Neuronal stem cell (in vitro differentiated cells): Measurements from ENCODE around the gene ITPK1.
A peak's percentile ranks its signal among the peaks of the same experiment; 100 is the strongest.

Source experiments
- DNase-seq: peaks from one replicate; pipeline ENCODE4 v3.0.0-alpha.2; 2013; ENCODE audit warnings: low spot score
- H2AFZ ChIP-seq: one replicate; pipeline ENCODE4 v1.6.1; 2013; ENCODE audit warnings: mild to moderate bottlenecking, low read length, inconsistent platforms
- H2AK5ac ChIP-seq: 2 replicates; pipeline ENCODE4 v1.6.1; 2013; ENCODE audit warnings: low read depth, mild to moderate bottlenecking, inconsistent platforms, low read length, moderate library complexity, mixed read lengths
- H2BK120ac ChIP-seq: 2 replicates; pipeline ENCODE4 v1.6.1; 2013; ENCODE audit warnings: low read depth, mild to moderate bottlenecking, inconsistent platforms, low read length, moderate library complexity, mixed read lengths
- H2BK12ac ChIP-seq: one replicate; pipeline ENCODE4 v1.6.1; 2013; ENCODE audit warnings: low read length, inconsistent platforms
- H2BK15ac ChIP-seq: 2 replicates; pipeline ENCODE4 v1.6.1; 2013; ENCODE audit warnings: mild to moderate bottlenecking, low read length, inconsistent platforms, mixed read lengths
- H2BK5ac ChIP-seq: one replicate; pipeline ENCODE4 v1.6.1; 2013; ENCODE audit warnings: inconsistent platforms, mild to moderate bottlenecking, low read length, moderate library complexity
- H3K14ac ChIP-seq: one replicate; pipeline ENCODE4 v1.6.1; 2013; ENCODE audit warnings: low read length, inconsistent platforms
- H3K18ac ChIP-seq: 2 replicates; pipeline ENCODE4 v1.6.1; 2013; ENCODE audit warnings: low read length, inconsistent platforms
- H3K23ac ChIP-seq: 2 replicates; pipeline ENCODE4 v1.6.1; 2013; ENCODE audit warnings: low read depth, mild to moderate bottlenecking, mixed read lengths, low read length, inconsistent platforms; ENCODE audit not compliant: poor library complexity
- H3K27ac ChIP-seq: replicated peaks from 3 replicates; pipeline ENCODE4 v1.5.1; 2013; ENCODE audit warnings: low read length, inconsistent platforms
- H3K27me3 ChIP-seq, 3 experiments: 2 replicates each; pipeline ENCODE4 v1.6.1; 2013; ENCODE audit warnings: low read length in 3 of 3, mild to moderate bottlenecking in 2 of 3, inconsistent platforms in 1 of 3, low read depth in 1 of 3, mixed read lengths in 1 of 3, moderate library complexity in 1 of 3; ENCODE audit not compliant: control insufficient read depth in 3 of 3, insufficient read depth in 3 of 3
- H3K36me3 ChIP-seq, 2 donors: replicated peaks in 1 of 2; 2 replicates each; pipeline ENCODE4 v1.6.1; 2013; ENCODE audit warnings: low read length in 2 of 2; ENCODE audit not compliant: control insufficient read depth in 2 of 2, insufficient read depth in 2 of 2
- H3K4ac ChIP-seq: 2 replicates; pipeline ENCODE4 v1.6.1; 2013; ENCODE audit warnings: inconsistent platforms, mild to moderate bottlenecking, low read length, moderate library complexity
- H3K4me1 ChIP-seq, 2 donors: 1 replicate in 1 of 2; 2 replicates in 1 of 2; pipeline ENCODE4 v1.6.1; 2013; ENCODE audit warnings: low read length in 2 of 2, low read depth in 1 of 2; ENCODE audit not compliant: control insufficient read depth in 2 of 2, insufficient read depth in 1 of 2
- H3K4me2 ChIP-seq: one replicate; pipeline ENCODE4 v1.6.1; 2013; ENCODE audit warnings: mild to moderate bottlenecking, low read length, inconsistent platforms; ENCODE audit not compliant: insufficient read depth, poor library complexity, severe bottlenecking
- H3K4me3 ChIP-seq, 2 donors: 2 replicates each; pipeline ENCODE4 v1.5.1; 2013; ENCODE audit warnings: low read length in 2 of 2, mild to moderate bottlenecking in 2 of 2, inconsistent platforms in 1 of 2, moderate library complexity in 1 of 2
- H3K79me1 ChIP-seq: one replicate; pipeline ENCODE4 v1.6.1; 2013; ENCODE audit warnings: low read depth, mild to moderate bottlenecking, inconsistent platforms, low read length, moderate library complexity
- H3K9ac ChIP-seq: one replicate; pipeline ENCODE4 v1.6.1; 2013; ENCODE audit warnings: mild to moderate bottlenecking, low read depth, low read length, inconsistent platforms; ENCODE audit not compliant: poor library complexity
- H3K9me3 ChIP-seq, 2 donors: replicated peaks in 1 of 2; 2 replicates each; pipeline versions ENCODE3 to v1.6.1; 2013; ENCODE audit warnings: low read length in 2 of 2, mild to moderate bottlenecking in 2 of 2, inconsistent platforms in 1 of 2, low read depth in 1 of 2, mixed read lengths in 1 of 2, moderate library complexity in 1 of 2; ENCODE audit not compliant: control insufficient read depth in 2 of 2, insufficient read depth in 1 of 2
- H4K8ac ChIP-seq: one replicate; pipeline ENCODE4 v1.6.1; 2013; ENCODE audit warnings: low read depth, mild to moderate bottlenecking, inconsistent platforms, low read length, moderate library complexity
- H4K91ac ChIP-seq: one replicate; pipeline ENCODE4 v1.6.1; 2013; ENCODE audit warnings: low read length, low read depth, mild to moderate bottlenecking, inconsistent platforms; ENCODE audit not compliant: poor library complexity
- WGBS, 2 donors: extraction: QIAGEN DNeasy Blood & Tissue Kit; methylation state at CpG; one replicate each; pipeline ENCODE4 v1.1.7; 2013; ENCODE audit warnings: missing lambda C conversion rate in 2 of 2, mixed read lengths in 1 of 2; ENCODE audit not compliant: insufficient read length in 2 of 2, insufficient replicate concordance in 1 of 2; ENCODE audit errors: extremely low coverage in 2 of 2; 5-methylcytosine and 5-hydroxymethylcytosine counted together

The ITPK1 gene

GRCh38 chr14:93120517-93120916 is 4.8 kb upstream of the ITPK1 start:
- Histone ChIP-seq H4K8ac (no peak overlapping the region), H3K4me2 (no peak overlapping the region), H3K9me3 (no peaks in the 10 kb centered on the region), H3K27ac (no peak overlapping the region), H3K4me3 (no peak overlapping the region), H2AK5ac (no peak overlapping the region), H3K4ac (no peak overlapping the region), H2BK12ac (no peak overlapping the region), H3K18ac (no peak overlapping the region), H3K4me1 (peaks cover 0 to 3% of the 10 kb centered on the region in 2 donors), H4K91ac (no peak overlapping the region), H3K23ac (no peak overlapping the region), H2BK5ac (no peak overlapping the region), H3K27me3 (peaks cover 0 to 4% (median 0%) of the 10 kb centered on the region in 3 experiments), H3K79me1 (no peaks in the 10 kb centered on the region), H3K14ac (no peak overlapping the region), H2AFZ (no peak overlapping the region), H3K36me3 (no peaks in the 10 kb centered on the region), H3K9ac (no peak overlapping the region), H2BK15ac (no peak overlapping the region), H2BK120ac (no peak overlapping the region)
- no CpG with 5 or more reads among the region's 4 CpGs for WGBS, 2 donors
- DNase-seq, result no peak

DNA sequence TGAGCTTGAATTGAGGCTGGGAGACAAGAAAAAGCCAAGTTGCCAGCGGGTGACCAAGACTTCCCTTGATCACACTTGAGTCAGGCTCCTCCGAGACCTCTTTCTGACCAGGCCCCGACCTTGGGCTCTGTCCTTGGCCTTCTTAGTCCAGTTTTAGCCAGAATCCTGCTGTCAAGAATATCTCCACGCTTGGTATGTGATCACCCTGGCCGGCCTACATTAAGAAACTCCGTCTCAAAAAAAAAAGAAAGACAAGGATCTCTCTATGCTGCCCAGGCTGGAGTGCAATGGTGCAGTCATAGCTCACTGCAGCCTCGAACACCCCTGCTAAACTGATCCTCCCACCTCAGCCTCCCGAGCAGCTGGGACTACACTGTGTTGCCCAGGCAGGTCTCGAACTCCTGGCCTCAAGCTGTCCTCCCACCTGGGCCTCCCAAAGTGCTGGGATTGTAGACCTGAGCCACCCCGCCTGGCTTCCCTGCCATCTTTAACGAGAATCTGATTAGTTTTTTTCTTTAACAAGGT is 1.0 kb upstream of the ITPK1 start:
- H3K27me3 ChIP-seq, result peaks cover 0 to 14% (median 4%) of the 10 kb centered on the region in 3 experiments
- H2BK12ac ChIP-seq, result no peak overlapping the region
- peak overlapping the region; percentile 95 for H3K18ac ChIP-seq
- H4K91ac ChIP-seq, result no peak overlapping the region
- H3K27ac ChIP-seq, result no peak overlapping the region
- H3K4me2 ChIP-seq, result peak overlapping the region; percentile 67
- no peak overlapping the region for H3K14ac ChIP-seq
- H3K36me3 ChIP-seq, result no peaks in the 10 kb centered on the region
- peaks cover 15 to 17% of the 10 kb centered on the region in 2 donors for H3K4me1 ChIP-seq
- no peaks in the 10 kb centered on the region for H3K79me1 ChIP-seq
- H4K8ac ChIP-seq, result no peak overlapping the region
- no peak overlapping the region for H3K4ac ChIP-seq
- H3K9me3 ChIP-seq, result no peaks in the 10 kb centered on the region
- no peak overlapping the region for H3K9ac ChIP-seq
- peak overlapping the region; percentile 88 for H2BK5ac ChIP-seq
- WGBS, 2 donors, result no CpG with 5 or more reads among the region's 11 CpGs
- H2BK120ac ChIP-seq, result no peak overlapping the region
- peak overlapping the region; percentile 71 to 86 for H3K4me3 ChIP-seq
- H2AFZ ChIP-seq, result peak overlapping the region; percentile 100
- H2AK5ac ChIP-seq, result no peak overlapping the region
- no peak overlapping the region for H2BK15ac ChIP-seq
- no peak overlapping the region for H3K23ac ChIP-seq
- DNase-seq, result no peak

DNA sequence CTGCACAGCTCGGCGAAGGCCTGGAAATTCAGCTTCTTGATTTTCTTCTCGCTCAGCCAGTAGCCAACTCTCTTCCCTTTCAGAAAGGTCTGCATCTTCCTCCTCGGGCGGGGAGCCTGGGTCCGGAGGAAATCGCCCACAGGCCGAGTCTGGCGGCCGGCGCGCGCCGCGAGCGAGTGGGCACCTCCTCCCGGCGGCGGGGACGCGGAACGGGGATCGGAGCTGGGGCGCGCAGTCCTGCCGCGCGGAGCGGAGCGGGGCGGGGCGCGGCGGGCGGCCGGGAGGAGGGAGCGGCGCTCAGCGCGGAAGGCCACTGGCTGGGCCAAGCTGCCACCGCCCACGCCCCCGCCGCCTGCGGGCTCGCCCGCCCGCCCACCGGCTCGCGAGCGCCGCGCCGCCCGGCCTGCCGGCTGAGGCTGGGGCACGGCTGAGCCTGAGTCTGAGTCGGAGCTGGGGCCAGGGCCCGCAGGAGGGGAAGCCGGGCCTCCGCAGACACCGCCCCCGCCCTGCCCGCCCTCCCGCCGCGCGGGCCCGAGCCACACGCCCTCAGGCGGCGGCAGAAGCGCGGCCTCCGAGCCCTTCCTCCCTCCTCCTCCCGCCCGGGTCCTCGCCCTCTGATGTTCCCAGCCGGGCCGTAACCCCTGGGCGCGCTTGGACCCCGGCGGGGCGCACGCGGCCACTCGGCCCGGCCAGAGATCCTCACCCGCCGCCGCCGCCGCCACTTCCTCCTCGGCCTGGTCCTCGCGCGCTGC is 480 bp downstream of the ITPK1 start:
- WGBS, 2 donors, result no CpG with 5 or more reads among the region's 99 CpGs
- H2BK12ac ChIP-seq, result no peak overlapping the region
- peak overlapping the region; percentile 94 for H3K4me2 ChIP-seq
- H2BK120ac ChIP-seq, result no peak overlapping the region
- peaks cover 15 to 17% of the 10 kb centered on the region in 2 donors for H3K4me1 ChIP-seq
- peak overlapping the region; percentile 95 for H3K18ac ChIP-seq
- H3K9ac ChIP-seq, result peak overlapping the region; percentile 89
- H3K4ac ChIP-seq, result no peak overlapping the region
- peaks cover 0 to 14% (median 0%) of the 10 kb centered on the region in 3 experiments for H3K27me3 ChIP-seq
- no peak overlapping the region for H2BK15ac ChIP-seq
- no peak overlapping the region for H3K23ac ChIP-seq
- H4K91ac ChIP-seq, result no peak overlapping the region
- H3K9me3 ChIP-seq, result no peaks in the 10 kb centered on the region
- H3K36me3 ChIP-seq, result no peaks in the 10 kb centered on the region
- peak overlapping the region; percentile 8 for H2AK5ac ChIP-seq
- H4K8ac ChIP-seq, result no peak overlapping the region
- no peak overlapping the region for H3K14ac ChIP-seq
- peak; percentile 79 for DNase-seq
- H3K27ac ChIP-seq, result peak overlapping the region; percentile 84
- H3K79me1 ChIP-seq, result no peaks in the 10 kb centered on the region
- H3K4me3 ChIP-seq, result peak overlapping the region; percentile 71 to 95
- peak overlapping the region; percentile 88 for H2BK5ac ChIP-seq
- peak overlapping the region; percentile 95 for H2AFZ ChIP-seq

DNA sequence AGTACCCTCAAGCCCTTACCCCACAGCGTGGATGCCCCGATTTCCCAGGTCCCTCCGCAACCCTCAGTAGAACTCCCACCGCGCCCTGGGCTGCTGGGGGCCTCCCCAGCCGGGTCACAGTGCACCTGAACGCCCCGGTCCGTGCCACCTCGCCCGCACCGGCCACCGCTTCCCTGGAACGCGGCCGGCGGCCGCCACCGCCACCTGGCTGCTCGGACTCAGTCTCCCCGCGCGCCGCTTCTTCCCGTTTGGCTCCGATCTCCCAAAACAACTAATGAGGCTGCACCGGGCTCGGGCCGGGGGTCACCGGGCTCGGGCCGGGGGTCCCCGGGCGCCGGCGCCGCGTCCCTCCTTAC is 1.0 kb downstream of the ITPK1 start:
- H3K79me1 ChIP-seq, result no peaks in the 10 kb centered on the region
- peak overlapping the region; percentile 71 to 95 for H3K4me3 ChIP-seq
- H2BK15ac ChIP-seq, result no peak overlapping the region
- peak overlapping the region; percentile 80 for H3K9ac ChIP-seq
- H3K4me1 ChIP-seq, result peaks cover 15 to 17% of the 10 kb centered on the region in 2 donors
- peaks cover 0 to 14% (median 0%) of the 10 kb centered on the region in 3 experiments for H3K27me3 ChIP-seq
- no peak overlapping the region for H2BK12ac ChIP-seq
- H4K91ac ChIP-seq, result no peak overlapping the region
- H3K14ac ChIP-seq, result no peak overlapping the region
- no peak overlapping the region for H3K4ac ChIP-seq
- H2AFZ ChIP-seq, result peak overlapping the region; percentile 95
- H3K18ac ChIP-seq, result peak overlapping the region; percentile 95
- H3K27ac ChIP-seq, result no peak overlapping the region
- peak overlapping the region; percentile 94 for H3K4me2 ChIP-seq
- WGBS, 2 donors, result no CpG with 5 or more reads among the region's 38 CpGs
- H2BK120ac ChIP-seq, result no peak overlapping the region
- no peak overlapping the region for H3K23ac ChIP-seq
- H3K9me3 ChIP-seq, result no peaks in the 10 kb centered on the region
- H3K36me3 ChIP-seq, result no peaks in the 10 kb centered on the region
- peak; percentile 11 for DNase-seq
- no peak overlapping the region for H2BK5ac ChIP-seq
- H4K8ac ChIP-seq, result no peak overlapping the region
- H2AK5ac ChIP-seq, result peak overlapping the region; percentile 8
